ENCODE measurements around the gene SLC17A3. TPM values are rescaled to one million over a fixed set of nuclear protein-coding genes. Genes with fewer than 3 reads are reported as not detected.

SLC17A3 gene
- total and polyA plus RNA-seq, 2 experiments from 2014 or later: not detected

DNA sequence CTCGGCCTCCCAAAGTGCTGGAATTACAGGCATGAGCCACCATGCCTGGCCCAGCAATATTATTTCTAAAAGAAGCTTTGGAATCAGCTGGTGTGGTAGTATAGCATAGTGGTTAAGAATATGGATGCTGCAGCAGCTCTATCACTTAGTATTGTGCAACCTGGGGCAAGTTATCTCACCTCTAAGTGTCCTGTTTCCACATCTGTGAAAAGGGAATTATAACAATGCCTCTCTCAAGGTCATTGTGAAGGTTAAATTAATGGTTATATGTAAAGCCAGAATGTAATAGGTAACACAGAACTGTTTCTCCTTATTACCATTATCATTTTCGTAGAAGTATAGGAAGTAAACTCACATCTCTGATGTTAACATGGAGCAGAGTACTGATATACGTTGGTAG is 42.3 kb upstream of the SLC17A3 start:
- no peaks in the 10 kb centered on the region for H3K79me2 ChIP-seq (replicated peaks; ENCODE audit: insufficient read depth)
- no peaks in the 10 kb centered on the region for H3K27me3 ChIP-seq (ENCODE audit: insufficient read depth)
- no peak overlapping the region for H3K4me2 ChIP-seq
- DNase-seq (ENCODE audit: low spot score) (no peak), ATAC-seq (no peak)
- no peak overlapping the region for H3K4me3 ChIP-seq
- H3K4me1 Mint-ChIP-seq: no peaks in the 10 kb centered on the region
- H3K9me2 ChIP-seq (ENCODE audit: insufficient read depth): 0 out of 2 replicates have a peak, but pooled peaks cover 4% of the 10 kb centered on the region
- no peaks in the 10 kb centered on the region for H3K27me3 Mint-ChIP-seq (ENCODE audit: insufficient read depth, low read depth, poor library complexity)
- H3K27ac Mint-ChIP-seq: no peak overlapping the region
- H3K27ac ChIP-seq (ENCODE audit: low read depth): no peak overlapping the region
- no peaks in the 10 kb centered on the region for H3K36me3 Mint-ChIP-seq (ENCODE audit: low read depth)
- no peak overlapping the region for H2AFZ ChIP-seq
- H3K9me3 Mint-ChIP-seq: no peaks in the 10 kb centered on the region
- H3K4me3 Mint-ChIP-seq: no peak overlapping the region
- H3K36me3 ChIP-seq (ENCODE audit: insufficient read depth): no peaks in the 10 kb centered on the region
- no peaks in the 10 kb centered on the region for H3K4me1 ChIP-seq (ENCODE audit: insufficient read depth)
- H4K20me1 ChIP-seq (replicated peaks; ENCODE audit: insufficient read depth): no peaks in the 10 kb centered on the region
- TF ChIP-seq ZNF331 (CRISPR knock-in tag; IDR thresholded peaks at IDR 0.05; ENCODE audit: low read depth) (no peak), STAT1 (IDR thresholded peaks at IDR 0.05; ENCODE audit: unreplicated experiment) (no peak), CTCF (conservative IDR thresholded peaks at IDR 0.05; ENCODE audit: low read depth in 2 of 2) (no peak), EZH2 (IDR thresholded peaks at IDR 0.05; ENCODE audit: low read depth, unreplicated experiment) (no peak), NANOG (IDR thresholded peaks at IDR 0.05; ENCODE audit: borderline replicate concordance) (no peak), ETS1 (IDR thresholded peaks at IDR 0.05) (no peak), EZH2phosphoT487 (IDR thresholded peaks at IDR 0.05; ENCODE audit: unreplicated experiment) (no peak)
- no peaks in the 10 kb centered on the region for H3F3A ChIP-seq (replicated peaks; ENCODE audit: low read depth)

DNA sequence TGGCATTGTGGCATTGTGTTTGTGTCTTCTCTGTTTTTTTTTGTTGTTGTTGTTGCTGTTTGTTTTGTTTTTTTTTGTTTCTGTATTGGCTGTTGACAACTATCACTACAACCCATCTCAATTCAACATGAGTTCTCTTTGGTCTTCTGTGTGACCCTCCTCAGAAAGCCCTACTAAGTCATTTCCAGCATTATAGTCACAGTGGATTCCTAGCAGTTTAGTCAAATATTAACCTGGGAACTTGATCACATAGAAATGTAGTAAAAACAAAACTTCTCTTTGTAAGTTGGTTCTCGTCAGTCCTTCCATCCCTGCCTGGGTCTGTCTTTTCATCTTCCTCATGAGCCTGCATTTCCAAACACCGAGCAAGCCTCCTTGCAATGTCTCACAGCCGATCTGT is 39.7 kb upstream of the SLC17A3 start:
- no peak overlapping the region for H3K4me3 ChIP-seq
- Mint-ChIP-seq H3K9me3 (no peaks in the 10 kb centered on the region), H3K27ac (no peak overlapping the region), H3K4me3 (no peak overlapping the region), H3K36me3 (ENCODE audit: low read depth) (no peaks in the 10 kb centered on the region), H3K27me3 (ENCODE audit: insufficient read depth, low read depth, poor library complexity) (no peaks in the 10 kb centered on the region), H3K4me1 (no peaks in the 10 kb centered on the region)
- H3K4me2 ChIP-seq: no peak overlapping the region
- H3K9me2 ChIP-seq (ENCODE audit: insufficient read depth): 0 out of 2 replicates have a peak, but pooled peaks cover 4% of the 10 kb centered on the region
- no peaks in the 10 kb centered on the region for H3K36me3 ChIP-seq (ENCODE audit: insufficient read depth)
- DNase-seq (ENCODE audit: low spot score): no peak
- no peaks in the 10 kb centered on the region for H3F3A ChIP-seq (replicated peaks; ENCODE audit: low read depth)
- H3K27ac ChIP-seq (ENCODE audit: low read depth): no peak overlapping the region
- no peak overlapping the region for H2AFZ ChIP-seq
- ATAC-seq: no peak
- no peaks in the 10 kb centered on the region for H3K27me3 ChIP-seq (ENCODE audit: insufficient read depth)
- no peaks in the 10 kb centered on the region for H4K20me1 ChIP-seq (replicated peaks; ENCODE audit: insufficient read depth)
- no peaks in the 10 kb centered on the region for H3K79me2 ChIP-seq (replicated peaks; ENCODE audit: insufficient read depth)
- H3K4me1 ChIP-seq (ENCODE audit: insufficient read depth): no peaks in the 10 kb centered on the region
- no peak for TF ChIP-seq JUNB (IDR thresholded peaks at IDR 0.05; ENCODE audit: unreplicated experiment)
- no peak for TF ChIP-seq REST (IDR thresholded peaks at IDR 0.05; ENCODE audit: unreplicated experiment)
- no peak for TF ChIP-seq CTCF (conservative IDR thresholded peaks at IDR 0.05; ENCODE audit: low read depth in 2 of 2)
- no peak for TF ChIP-seq CREB1 (CRISPR knock-in tag; IDR thresholded peaks at IDR 0.05; ENCODE audit: low read depth)
- TF ChIP-seq STAT1 (IDR thresholded peaks at IDR 0.05; ENCODE audit: unreplicated experiment): no peak
- TF ChIP-seq POLR2AphosphoS5 (IDR thresholded peaks at IDR 0.05; ENCODE audit: low read depth): no peak
- TF ChIP-seq ETS1 (IDR thresholded peaks at IDR 0.05): no peak
- TF ChIP-seq ZNF114 (CRISPR knock-in tag; IDR thresholded peaks at IDR 0.05): no peak
- TF ChIP-seq ZNF331 (CRISPR knock-in tag; IDR thresholded peaks at IDR 0.05; ENCODE audit: low read depth): no peak
- no peak for TF ChIP-seq EZH2phosphoT487 (IDR thresholded peaks at IDR 0.05; ENCODE audit: unreplicated experiment)
